GM12892 (cell line): ENCODE results near the gene DGCR2.

Experiments used
- POLR2A ChIP-seq: IDR thresholded peaks from 2 replicates; pipeline ENCODE4 v1.6.1; 2011; ENCODE audit warnings: low read depth, low read length, control low read depth
- POLR2AphosphoS5 ChIP-seq: IDR thresholded peaks from 2 replicates; pipeline ENCODE4 v1.6.1; 2011; ENCODE audit warnings: low read depth, low read length, control low read depth
- TAF1 ChIP-seq: IDR thresholded peaks from 2 replicates; pipeline ENCODE4 v1.6.1; 2011; ENCODE audit warnings: low read depth, mild to moderate bottlenecking, control low read depth, low read length, borderline replicate concordance

- TF ChIP-seq POLR2A (no peak), POLR2AphosphoS5 (no peak), TAF1 (no peak)
Measured at GRCh38 chr22:19062139-19062942, 59.9 kb downstream of the DGCR2 start.
